HEK293T (cell line): ENCODE data around the gene SH3RF2.
"Not testable (repeated sequence)": the region's sequence is repeated elsewhere in the genome, so short reads cannot be mapped to it uniquely, and the experiment has no call there.

Experiments
- CTCF ChIA-PET: fragments of 350-600 bp; formaldehyde crosslinking; extraction: SDS; loops from one replicate; lab custom pipeline; 2021; ENCODE audit warnings: antibody characterized with exemption, inconsistent platforms; lab: Yijun Ruan, JAX
- POLR2A ChIA-PET: fragments of 350-600 bp; formaldehyde crosslinking; extraction: SDS; loops from one replicate; lab custom pipeline; 2020; ENCODE audit warnings: antibody characterized with exemption, inconsistent platforms; lab: Yijun Ruan, JAX
- DNase-seq: peaks from one replicate; pipeline ENCODE4 v3.0.0; 2012; ENCODE audit warnings: mixed read lengths; ENCODE audit errors: extremely low spot score
- ARNT ChIP-seq: fragments of 450-650 bp; IDR thresholded peaks from 2 replicates; pipeline ENCODE4 v1.6.1; 2017; ENCODE audit warnings: mild to moderate bottlenecking
- BHLHE40 ChIP-seq: fragments of 450-650 bp; IDR thresholded peaks from 2 replicates; pipeline ENCODE4 v1.6.1; 2016; ENCODE audit warnings: mild to moderate bottlenecking, moderate library complexity, borderline replicate concordance
- CTBP1 ChIP-seq: fragments of 450-650 bp; IDR thresholded peaks from 2 replicates; pipeline ENCODE4 v1.6.1; 2016; ENCODE audit warnings: borderline replicate concordance
- ELF4 ChIP-seq: fragments of 450-650 bp; IDR thresholded peaks from 2 replicates; pipeline ENCODE4 v1.6.1; 2017; ENCODE audit warnings: antibody characterized with exemption
- FOXA1 ChIP-seq: fragments of 450-650 bp; IDR thresholded peaks from 2 replicates; pipeline ENCODE4 v1.6.1; 2016; ENCODE audit warnings: mild to moderate bottlenecking
- FOXK2 ChIP-seq: fragments of 450-650 bp; IDR thresholded peaks from 2 replicates; pipeline ENCODE4 v1.6.1; 2016; ENCODE audit warnings: mild to moderate bottlenecking
- FOXM1 ChIP-seq: fragments of 450-650 bp; IDR thresholded peaks from 2 replicates; pipeline ENCODE4 v1.6.1; 2017; ENCODE audit warnings: mild to moderate bottlenecking, borderline replicate concordance
- HDGF ChIP-seq: fragments of 450-650 bp; IDR thresholded peaks from 2 replicates; pipeline ENCODE4 v1.6.1; 2017; ENCODE audit warnings: antibody characterized with exemption, borderline replicate concordance
- L3MBTL2 ChIP-seq: fragments of 450-650 bp; conservative IDR thresholded peaks from 2 replicates; pipeline ENCODE4 v1.6.1; 2016; ENCODE audit warnings: mild to moderate bottlenecking
- LEF1 ChIP-seq: fragments of 450-650 bp; IDR thresholded peaks from 2 replicates; pipeline ENCODE4 v1.6.1; 2017; ENCODE audit warnings: mild to moderate bottlenecking, borderline replicate concordance
- NFRKB ChIP-seq: fragments of 450-650 bp; IDR thresholded peaks from 2 replicates; pipeline ENCODE4 v1.6.1; 2016; ENCODE audit warnings: mild to moderate bottlenecking, moderate library complexity
- SP1 ChIP-seq: fragments of 450-650 bp; IDR thresholded peaks from 2 replicates; pipeline ENCODE4 v1.6.1; 2017
- SUZ12 ChIP-seq: fragments of 450-650 bp; IDR thresholded peaks from 2 replicates; pipeline ENCODE4 v1.6.1; 2016; ENCODE audit warnings: mild to moderate bottlenecking
- TARDBP ChIP-seq: fragments of 450-650 bp; IDR thresholded peaks from 2 replicates; pipeline ENCODE4 v1.6.1; 2016
- ZNF384 ChIP-seq: fragments of 450-650 bp; IDR thresholded peaks from 2 replicates; pipeline ENCODE4 v1.6.1; 2016
- TF ChIP-seq, protein P1 (sequence below): fragments of 450-650 bp; IDR thresholded peaks from 2 replicates; pipeline ENCODE4 v1.6.1; 2016

SH3RF2 gene

GRCh38 chr5:145951071-145951470 is 14.7 kb downstream of the SH3RF2 start:
- CTCF ChIA-PET, result no interaction called here
- POLR2A ChIA-PET, result no interaction called here
- DNase-seq, result no peak
- TF ChIP-seq ARNT (no peak), ELF4 (no peak), SP1 (no peak)

DNA sequence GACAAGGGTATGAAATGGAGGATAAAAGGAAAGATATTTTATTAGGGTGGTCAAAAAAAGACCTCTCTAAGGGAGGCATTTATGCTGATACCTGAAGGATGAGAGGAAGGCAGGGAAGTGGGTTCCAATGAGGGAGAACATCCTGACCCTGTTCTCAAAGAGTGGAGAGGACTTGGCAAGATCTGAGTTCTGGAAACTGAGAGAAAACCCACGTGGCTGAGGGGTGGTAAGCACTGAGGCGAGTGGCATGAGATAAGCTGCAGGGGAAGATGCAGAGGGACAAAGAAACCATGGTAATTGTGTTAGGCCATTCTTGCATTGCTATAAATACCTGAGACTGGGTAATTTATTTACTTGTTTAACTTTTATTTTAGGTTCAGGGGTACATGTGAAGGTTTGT is 16.8 kb downstream of the SH3RF2 start:
- TF ChIP-seq LEF1 (no peak), ELF4 (no peak)
- ChIA-PET CTCF (interaction anchor here (0.8 kb wide), 1 partner anchor 12 kb away, joined by 3 read pairs; no protein-coding TSS in a partner anchor), POLR2A (interaction anchor here (1.2 to 1.3 kb wide), 2 partner anchors 15 to 17 kb away, joined by 3 read pairs; partner anchors contain the start of gene SH3RF2)
- DNase-seq, result no peak

DNA sequence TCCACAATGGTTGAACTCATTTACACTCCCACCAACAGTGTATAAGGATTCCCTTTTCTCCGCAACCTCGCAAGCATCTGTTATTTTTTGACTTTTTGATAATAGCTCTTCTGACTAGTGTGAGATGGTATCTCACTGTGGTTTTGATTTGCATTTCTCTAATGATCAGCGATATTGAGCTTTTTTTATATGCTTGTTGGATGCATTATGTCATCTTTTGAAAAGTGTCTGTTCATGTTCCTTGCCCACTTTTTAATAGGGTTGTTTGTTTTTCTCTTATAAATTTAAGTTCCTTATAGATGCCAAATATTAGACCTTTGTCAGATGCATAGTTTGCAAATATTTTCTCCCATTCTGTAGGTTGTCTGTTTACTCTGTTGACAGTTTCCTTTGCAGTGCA is 17.8 kb downstream of the SH3RF2 start:
- POLR2A ChIA-PET, DNase-seq: not testable (repeated sequence)
- CTCF ChIA-PET, result interaction anchor here (0.8 kb wide), 1 partner anchor 13 kb away, joined by 3 read pairs; no protein-coding TSS in a partner anchor

- CTCF ChIA-PET, result no interaction called here
- POLR2A ChIA-PET, result interaction anchor here (1.2 kb wide), 1 partner anchor 13 kb away, joined by 3 read pairs; no protein-coding TSS in a partner anchor
- no peak for DNase-seq
- TF ChIP-seq ARNT (no peak), BHLHE40 (no peak), L3MBTL2 (no peak), ZNF384 (no peak), FOXK2 (no peak), SUZ12 (no peak), SP1 (no peak), ELF4 (no peak), TARDBP (no peak), FOXA1 (no peak), FOXM1 (no peak), CTBP1 (no peak), LEF1 (no peak)
- TF ChIP-seq, protein P1, sequence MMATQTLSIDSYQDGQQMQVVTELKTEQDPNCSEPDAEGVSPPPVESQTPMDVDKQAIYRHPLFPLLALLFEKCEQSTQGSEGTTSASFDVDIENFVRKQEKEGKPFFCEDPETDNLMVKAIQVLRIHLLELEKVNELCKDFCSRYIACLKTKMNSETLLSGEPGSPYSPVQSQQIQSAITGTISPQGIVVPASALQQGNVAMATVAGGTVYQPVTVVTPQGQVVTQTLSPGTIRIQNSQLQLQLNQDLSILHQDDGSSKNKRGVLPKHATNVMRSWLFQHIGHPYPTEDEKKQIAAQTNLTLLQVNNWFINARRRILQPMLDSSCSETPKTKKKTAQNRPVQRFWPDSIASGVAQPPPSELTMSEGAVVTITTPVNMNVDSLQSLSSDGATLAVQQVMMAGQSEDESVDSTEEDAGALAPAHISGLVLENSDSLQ, result no peak
These were observed 21.0 kb downstream of the SH3RF2 start for GRCh38 chr5:145957388-145957787.

GRCh38 chr5:145958436-145958835 is 22.1 kb downstream of the SH3RF2 start:
- TF ChIP-seq CTBP1, result no peak
- TF ChIP-seq TARDBP, result no peak
- no peak for TF ChIP-seq ELF4
- TF ChIP-seq HDGF, result no peak
- no peak for TF ChIP-seq L3MBTL2
- TF ChIP-seq FOXA1, result no peak
- TF ChIP-seq, protein P1, result no peak
- no peak for TF ChIP-seq FOXM1
- TF ChIP-seq BHLHE40, result no peak
- TF ChIP-seq SUZ12, result no peak
- TF ChIP-seq ZNF384, result no peak
- no peak for DNase-seq
- POLR2A ChIA-PET, result no interaction called here
- CTCF ChIA-PET, result interaction anchor here (0.6 kb wide), 1 partner anchor 70 kb away, joined by 3 read pairs; no protein-coding TSS in a partner anchor

- ChIA-PET POLR2A (no interaction called here), CTCF (no interaction called here)
- no peak for DNase-seq
- no peak for TF ChIP-seq ARNT
- no peak for TF ChIP-seq L3MBTL2
- TF ChIP-seq TARDBP, result no peak
- no peak for TF ChIP-seq ELF4
- no peak for TF ChIP-seq FOXA1
- no peak for TF ChIP-seq SP1
- TF ChIP-seq SUZ12, result no peak
- no peak for TF ChIP-seq ZNF384
- TF ChIP-seq, protein P1, result no peak
- no peak for TF ChIP-seq HDGF
- TF ChIP-seq NFRKB, result no peak
- TF ChIP-seq CTBP1, result no peak
- no peak for TF ChIP-seq BHLHE40
- TF ChIP-seq LEF1, result no peak
- TF ChIP-seq FOXM1, result no peak
These were observed 23.8 kb downstream of the SH3RF2 start for GRCh38 chr5:145960166-145960565.

DNA sequence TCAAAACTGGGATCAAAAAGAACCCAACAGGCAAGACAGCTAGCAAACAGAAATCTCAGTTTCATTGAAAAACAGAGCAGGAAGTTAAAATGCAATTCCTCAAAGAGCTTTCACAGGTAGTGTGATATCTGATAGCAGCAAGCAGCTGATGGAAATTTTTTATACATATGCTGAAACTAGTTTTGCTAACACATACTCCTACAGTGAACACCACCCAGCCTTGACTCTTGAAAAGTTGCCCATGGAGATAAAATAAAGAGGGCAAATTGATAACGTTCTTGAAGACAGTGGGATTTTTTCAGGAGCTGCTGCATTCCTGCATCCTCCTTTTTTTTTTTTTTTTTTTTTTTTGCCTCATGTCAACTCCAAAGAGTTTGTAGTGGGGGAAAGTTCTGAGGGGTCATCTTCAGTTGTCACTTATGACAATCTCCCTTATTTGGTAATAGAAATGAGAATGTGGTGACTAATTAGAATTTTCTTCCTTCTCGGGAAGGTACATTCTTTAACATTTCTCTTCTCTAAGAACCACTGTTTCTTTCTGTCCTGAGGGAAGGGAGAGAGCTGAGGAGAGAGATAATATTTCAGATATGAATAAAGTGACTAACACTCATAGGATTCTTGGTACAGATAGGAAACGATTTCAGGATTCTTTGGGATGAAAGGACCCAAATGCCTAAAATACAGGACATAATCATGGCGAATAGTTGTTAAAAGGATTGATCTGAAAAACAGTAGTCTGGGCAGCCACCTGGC is 24.6 kb downstream of the SH3RF2 start:
- no peak for DNase-seq
- POLR2A ChIA-PET, result no interaction called here
- CTCF ChIA-PET, result no interaction called here

More for the DNA sequence above, 24.6 kb downstream of the SH3RF2 start:
- TF ChIP-seq FOXK2, result no peak
- TF ChIP-seq FOXA1, result no peak
- TF ChIP-seq HDGF, result no peak
- no peak for TF ChIP-seq SP1
